ENCODE measurements around the gene SLC6A9.
A peak's percentile ranks its signal among the peaks of the same experiment; 100 is the strongest.

The SLC6A9 gene

DNA sequence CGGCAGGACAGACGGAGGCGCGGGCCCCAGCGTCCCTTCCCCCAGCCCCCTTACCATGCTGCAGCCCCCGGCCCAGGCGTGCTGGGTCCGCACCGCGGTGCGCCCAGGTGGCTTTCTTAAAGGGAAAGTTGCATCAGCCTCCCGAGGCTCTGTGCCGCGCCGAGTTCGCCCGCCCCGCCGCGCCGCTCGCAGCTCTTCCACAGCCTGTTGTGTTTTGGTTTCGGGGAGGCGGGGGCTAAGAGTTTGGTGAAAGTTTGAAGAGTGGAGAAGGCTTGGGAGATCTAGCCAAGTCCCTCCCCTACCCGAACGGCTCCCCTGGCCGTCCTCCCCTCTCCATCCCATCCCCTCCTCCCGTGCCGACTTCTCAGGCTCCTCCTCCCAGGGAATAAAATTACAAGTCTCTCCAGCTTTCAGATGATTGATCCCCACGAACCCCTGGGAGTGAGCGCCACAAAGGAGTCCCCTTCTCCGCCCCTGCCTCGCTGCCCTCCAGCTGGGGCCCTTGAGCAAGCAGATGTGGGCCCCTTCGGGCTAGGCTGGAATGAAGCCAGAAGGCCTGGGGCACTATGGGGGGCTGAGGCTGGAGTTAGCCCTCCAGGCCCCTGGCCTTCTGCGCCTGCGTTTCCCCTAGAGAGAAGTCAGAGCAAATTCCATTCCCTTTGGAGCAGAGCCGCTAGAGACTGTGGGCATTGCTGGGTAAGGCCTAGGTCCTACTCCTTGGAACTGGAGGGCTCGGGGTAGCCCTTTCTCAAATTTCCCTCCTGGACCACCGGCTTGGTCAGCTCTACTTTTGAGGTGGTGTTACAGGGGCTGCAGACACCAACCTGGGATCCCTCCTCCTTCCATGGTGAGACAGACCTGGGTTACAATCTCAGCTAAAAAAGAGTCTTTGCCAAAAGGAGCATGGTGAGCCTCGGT lies at the start of gene SLC6A9:
Gene SLC6A9 (minus strand): TSS at position 211 of the 918 bp plus-strand sequence. CDS start 7,185 bp downstream, outside the sequence.
- H3K36me3 Mint-ChIP-seq (ENCODE audit: insufficient read depth), result peaks cover 10% of the 10 kb centered on the region
- ATAC-seq (replicated peaks; ENCODE audit: extremely low read depth, poor library complexity, severe bottlenecking) (no peak), DNase-seq (ENCODE audit: low spot score in 2 of 2) (no peak)
- H3K27me3 Mint-ChIP-seq, result no peaks in the 10 kb centered on the region
- no peaks in the 10 kb centered on the region for H3K9me3 Mint-ChIP-seq
- peaks cover 19% of the 10 kb centered on the region for H3K4me1 Mint-ChIP-seq
- peak within 1 kb of the TSS; percentile 83 for H3K4me3 Mint-ChIP-seq
- peak within 1 kb of the TSS; percentile 74 for H3K27ac Mint-ChIP-seq (ENCODE audit: low read depth)

DNA sequence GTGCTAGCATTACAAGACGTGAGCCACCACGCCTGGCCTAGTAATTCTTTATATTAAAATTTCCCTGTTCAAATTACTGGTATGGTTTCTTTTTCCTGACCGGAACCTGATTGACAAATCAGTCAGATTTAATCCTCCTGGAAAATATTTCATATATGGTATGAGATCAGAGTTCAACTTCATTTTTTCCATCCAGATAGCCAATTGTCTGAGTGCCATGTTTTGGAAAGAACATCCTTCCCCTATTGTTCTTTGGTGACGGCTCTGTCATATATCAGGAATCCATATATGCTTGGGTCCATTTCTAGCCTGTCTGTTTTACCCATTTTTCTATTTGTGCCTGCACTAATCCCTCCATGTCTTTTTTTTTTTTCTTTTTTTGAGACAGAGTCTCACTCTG lies 48.3 kb upstream of the SLC6A9 start:
- H3K27me3 Mint-ChIP-seq, result peaks cover 30% of the 10 kb centered on the region
- H3K27ac Mint-ChIP-seq (ENCODE audit: low read depth), result no peak overlapping the region

DNA sequence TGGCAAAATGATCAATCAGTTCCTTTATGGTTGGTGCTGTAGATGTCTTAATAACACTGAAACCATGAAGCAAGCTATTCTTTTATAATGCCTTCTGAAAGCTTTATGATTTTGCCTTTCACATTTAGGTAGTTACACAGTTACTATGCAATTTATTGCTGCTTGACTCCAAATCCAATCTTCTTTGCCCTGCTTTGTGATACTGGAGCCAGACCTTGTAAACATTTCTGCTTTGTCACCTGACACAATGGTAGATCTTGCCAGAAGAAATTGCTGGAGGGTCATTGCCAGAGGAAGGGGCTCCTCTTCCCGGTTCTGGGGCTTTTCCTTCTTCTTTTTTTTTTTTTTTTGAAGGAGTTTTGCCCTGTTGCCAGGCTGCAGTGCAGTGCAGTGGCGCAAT lies 46.8 kb upstream of the SLC6A9 start:
- H3K4me3 Mint-ChIP-seq, result no peak overlapping the region
- H3K9me3 Mint-ChIP-seq, result no peaks in the 10 kb centered on the region
- no peak for DNase-seq (ENCODE audit: low spot score in 2 of 2)
- H3K27me3 Mint-ChIP-seq, result peaks cover 30% of the 10 kb centered on the region
- H3K27ac Mint-ChIP-seq (ENCODE audit: low read depth), result no peak overlapping the region
- no peaks in the 10 kb centered on the region for H3K4me1 Mint-ChIP-seq
- no peak for ATAC-seq (replicated peaks; ENCODE audit: extremely low read depth, poor library complexity, severe bottlenecking)
- no peaks in the 10 kb centered on the region for H3K36me3 Mint-ChIP-seq (ENCODE audit: insufficient read depth)

More for the DNA sequence above, 48.3 kb upstream of the SLC6A9 start:
- DNase-seq (ENCODE audit: low spot score in 2 of 2) (no peak), ATAC-seq (replicated peaks; ENCODE audit: extremely low read depth, poor library complexity, severe bottlenecking) (no peak)
- Mint-ChIP-seq H3K4me3 (no peak overlapping the region), H3K9me3 (no peaks in the 10 kb centered on the region), H3K4me1 (no peaks in the 10 kb centered on the region), H3K36me3 (ENCODE audit: insufficient read depth) (no peaks in the 10 kb centered on the region)

DNA sequence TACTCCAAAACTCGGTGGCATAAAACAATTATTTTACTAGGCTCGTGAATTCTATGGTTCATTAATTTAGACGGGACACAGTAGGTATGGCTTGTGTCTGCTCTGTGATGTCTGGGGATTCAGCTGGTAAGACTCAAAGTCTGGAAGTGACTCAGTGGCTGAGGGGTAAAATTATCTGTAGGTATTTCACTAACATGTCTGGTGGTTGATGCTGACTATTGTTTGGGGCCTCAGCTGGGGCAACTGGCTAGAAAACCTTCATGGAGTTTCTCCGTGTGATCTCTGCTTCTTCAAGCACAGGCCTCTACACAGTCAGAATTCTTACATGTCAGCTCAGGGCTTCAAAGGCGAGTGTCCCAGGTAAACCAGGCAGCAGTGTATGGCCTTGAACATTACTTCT lies 46.2 kb upstream of the SLC6A9 start:
- Mint-ChIP-seq H3K4me1 (no peaks in the 10 kb centered on the region), H3K27ac (ENCODE audit: low read depth) (no peak overlapping the region), H3K4me3 (no peak overlapping the region), H3K27me3 (peaks cover 25% of the 10 kb centered on the region), H3K9me3 (no peaks in the 10 kb centered on the region), H3K36me3 (ENCODE audit: insufficient read depth) (no peaks in the 10 kb centered on the region)
- no peak for ATAC-seq (replicated peaks; ENCODE audit: extremely low read depth, poor library complexity, severe bottlenecking)
- DNase-seq (ENCODE audit: low spot score in 2 of 2), result no peak

DNA sequence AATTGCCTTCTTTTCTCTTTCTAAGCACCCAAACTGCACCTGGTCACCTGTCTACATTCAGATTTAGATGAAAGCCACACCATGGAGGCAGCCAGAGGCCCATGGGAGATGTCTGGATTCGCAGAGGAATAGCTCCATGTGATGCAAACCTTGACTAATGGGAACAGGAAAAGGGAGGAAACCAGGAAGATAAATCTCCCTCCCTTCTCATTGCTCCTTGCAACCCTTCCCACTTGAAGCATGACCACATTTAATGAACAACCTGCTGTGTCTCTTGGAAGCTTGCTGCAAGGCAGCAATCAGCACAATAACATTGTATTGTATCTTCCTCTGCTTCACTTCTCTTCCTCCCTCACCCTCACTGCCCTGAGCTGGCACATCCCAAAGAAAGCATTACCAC lies 44.8 kb upstream of the SLC6A9 start:
- no peak for ATAC-seq (replicated peaks; ENCODE audit: extremely low read depth, poor library complexity, severe bottlenecking)
- no peak for DNase-seq (ENCODE audit: low spot score in 2 of 2)
- Mint-ChIP-seq H3K9me3 (no peaks in the 10 kb centered on the region), H3K27ac (ENCODE audit: low read depth) (no peak overlapping the region), H3K36me3 (ENCODE audit: insufficient read depth) (no peaks in the 10 kb centered on the region), H3K4me3 (no peak overlapping the region), H3K4me1 (no peaks in the 10 kb centered on the region), H3K27me3 (peaks cover 29% of the 10 kb centered on the region)

DNA sequence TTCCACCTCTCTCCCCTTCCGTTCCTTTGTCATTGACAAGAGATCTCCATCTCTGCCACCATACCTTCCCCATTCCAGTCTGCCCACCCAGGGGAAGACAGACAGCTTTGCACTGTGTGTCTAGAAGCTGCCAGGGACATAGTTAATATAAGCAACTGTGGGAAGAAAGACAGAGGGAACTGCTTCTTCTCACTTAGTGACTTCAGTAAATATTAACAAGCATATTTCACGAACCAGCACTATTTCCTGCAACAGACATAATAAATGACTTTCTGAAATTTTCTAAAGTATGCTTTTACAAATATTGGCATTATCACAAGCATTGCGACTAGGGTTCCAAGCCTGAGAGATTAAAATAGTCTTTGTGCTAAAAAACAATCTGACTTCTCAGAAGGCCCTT lies 43.2 kb upstream of the SLC6A9 start:
- Mint-ChIP-seq H3K4me1 (no peaks in the 10 kb centered on the region), H3K27ac (ENCODE audit: low read depth) (no peak overlapping the region), H3K27me3 (peaks cover 42% of the 10 kb centered on the region), H3K4me3 (no peak overlapping the region), H3K36me3 (ENCODE audit: insufficient read depth) (no peaks in the 10 kb centered on the region), H3K9me3 (no peaks in the 10 kb centered on the region)
- DNase-seq (ENCODE audit: low spot score in 2 of 2) (no peak), ATAC-seq (replicated peaks; ENCODE audit: extremely low read depth, poor library complexity, severe bottlenecking) (no peak)

DNA sequence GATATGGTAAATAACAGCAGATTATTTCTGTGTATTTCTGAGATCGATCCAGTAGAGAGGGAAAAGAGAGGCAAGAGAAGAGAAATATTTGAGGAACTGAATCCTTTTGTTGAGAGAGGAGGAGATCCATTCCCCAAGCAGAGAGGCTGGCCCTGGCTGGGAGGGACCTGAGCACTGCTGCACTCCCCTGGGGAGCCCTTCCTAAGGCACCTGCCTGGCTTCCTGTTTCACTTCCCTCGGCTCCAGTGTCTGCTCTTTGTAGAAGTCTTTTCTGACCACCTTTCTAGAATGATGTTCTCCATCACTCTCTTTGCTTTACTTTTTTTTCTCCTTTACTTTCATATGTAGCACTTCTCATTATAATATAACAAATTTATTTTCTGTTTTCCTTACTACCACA lies 42.3 kb upstream of the SLC6A9 start:
- Mint-ChIP-seq H3K27ac (ENCODE audit: low read depth) (no peak overlapping the region), H3K4me3 (no peak overlapping the region), H3K4me1 (no peaks in the 10 kb centered on the region)

DNA sequence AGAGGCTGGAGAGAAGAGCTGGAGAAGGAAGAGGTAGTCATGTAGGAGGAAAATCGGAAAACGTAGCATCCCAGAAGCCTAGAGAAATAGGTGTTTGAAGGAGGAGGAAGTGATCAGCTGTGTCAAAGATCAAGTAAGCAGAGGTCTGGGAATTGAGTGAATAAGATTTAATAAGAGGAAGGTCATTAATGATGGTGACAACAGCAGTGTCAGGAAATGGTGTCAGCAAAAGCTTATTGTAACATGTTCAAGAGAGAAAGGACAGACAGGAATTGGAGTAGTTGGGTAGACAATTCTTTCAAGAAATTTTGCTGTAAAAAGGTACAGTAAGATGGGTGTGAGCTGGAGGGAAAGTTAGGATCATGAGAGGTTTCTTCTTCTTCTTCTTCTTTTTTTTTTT lies 41.6 kb upstream of the SLC6A9 start:
- H3K4me3 Mint-ChIP-seq, result no peak overlapping the region
- DNase-seq (ENCODE audit: low spot score in 2 of 2) (no peak), ATAC-seq (replicated peaks; ENCODE audit: extremely low read depth, poor library complexity, severe bottlenecking) (no peak)
- no peak overlapping the region for H3K27ac Mint-ChIP-seq (ENCODE audit: low read depth)
- no peaks in the 10 kb centered on the region for H3K36me3 Mint-ChIP-seq (ENCODE audit: insufficient read depth)
- H3K9me3 Mint-ChIP-seq, result no peaks in the 10 kb centered on the region
- peaks cover 37% of the 10 kb centered on the region for H3K27me3 Mint-ChIP-seq
- H3K4me1 Mint-ChIP-seq, result no peaks in the 10 kb centered on the region

More for the DNA sequence above, 42.3 kb upstream of the SLC6A9 start:
- no peak for DNase-seq (ENCODE audit: low spot score in 2 of 2)
- Mint-ChIP-seq H3K27me3 (peaks cover 40% of the 10 kb centered on the region), H3K9me3 (no peaks in the 10 kb centered on the region), H3K36me3 (ENCODE audit: insufficient read depth) (no peaks in the 10 kb centered on the region)
- no peak for ATAC-seq (replicated peaks; ENCODE audit: extremely low read depth, poor library complexity, severe bottlenecking)

DNA sequence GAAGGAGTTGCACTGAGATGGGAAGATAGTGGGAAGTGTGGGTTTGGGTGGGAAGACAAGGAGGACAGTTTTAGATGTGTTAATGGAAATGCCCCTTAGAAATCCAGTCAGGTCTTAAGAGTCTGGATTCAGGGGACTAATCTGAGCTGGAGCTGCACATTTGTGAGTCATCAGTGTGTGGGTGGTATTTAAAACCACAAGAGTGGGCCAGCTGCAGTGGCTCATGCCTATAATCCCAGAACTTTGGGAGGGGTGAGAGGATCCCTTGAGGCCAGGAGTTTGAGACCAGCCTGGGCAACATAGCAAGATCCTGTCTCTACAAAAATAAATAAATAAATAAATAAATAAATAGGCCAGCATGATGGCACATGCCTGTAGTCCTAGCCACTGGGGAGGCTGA lies 40.9 kb upstream of the SLC6A9 start:
- no peak for ATAC-seq (replicated peaks; ENCODE audit: extremely low read depth, poor library complexity, severe bottlenecking)
- no peak overlapping the region for H3K27ac Mint-ChIP-seq (ENCODE audit: low read depth)
- no peak for DNase-seq (ENCODE audit: low spot score in 2 of 2)
- no peaks in the 10 kb centered on the region for H3K9me3 Mint-ChIP-seq
- H3K27me3 Mint-ChIP-seq, result peaks cover 43% of the 10 kb centered on the region
- H3K36me3 Mint-ChIP-seq (ENCODE audit: insufficient read depth), result no peaks in the 10 kb centered on the region
- no peaks in the 10 kb centered on the region for H3K4me1 Mint-ChIP-seq
- H3K4me3 Mint-ChIP-seq, result no peak overlapping the region

DNA sequence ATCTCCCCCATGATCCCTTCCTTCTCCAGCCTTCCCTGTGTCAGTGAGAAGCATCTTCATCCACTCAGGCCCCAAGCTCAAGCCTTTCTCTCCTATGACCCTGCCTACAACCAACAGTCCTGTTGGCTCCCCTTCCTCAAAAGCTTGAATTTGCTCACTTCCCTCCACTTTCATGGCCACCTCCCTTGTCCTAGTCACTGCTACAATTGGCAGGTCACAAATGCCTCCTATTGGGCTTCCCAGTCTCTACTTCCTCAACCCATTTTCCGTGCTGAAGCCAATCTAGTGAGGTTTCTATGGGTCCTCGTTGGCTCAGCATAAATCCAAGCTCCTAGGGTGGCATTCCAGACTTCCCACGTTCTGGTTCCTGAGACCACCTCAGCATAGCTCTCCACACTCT lies 40.2 kb upstream of the SLC6A9 start:
- no peak for ATAC-seq (replicated peaks; ENCODE audit: extremely low read depth, poor library complexity, severe bottlenecking)
- H3K9me3 Mint-ChIP-seq, result no peaks in the 10 kb centered on the region
- DNase-seq (ENCODE audit: low spot score in 2 of 2), result no peak
- H3K4me3 Mint-ChIP-seq, result no peak overlapping the region
- no peaks in the 10 kb centered on the region for H3K4me1 Mint-ChIP-seq
- H3K36me3 Mint-ChIP-seq (ENCODE audit: insufficient read depth), result no peaks in the 10 kb centered on the region
- H3K27me3 Mint-ChIP-seq, result peaks cover 47% of the 10 kb centered on the region
- H3K27ac Mint-ChIP-seq (ENCODE audit: low read depth), result no peak overlapping the region

DNA sequence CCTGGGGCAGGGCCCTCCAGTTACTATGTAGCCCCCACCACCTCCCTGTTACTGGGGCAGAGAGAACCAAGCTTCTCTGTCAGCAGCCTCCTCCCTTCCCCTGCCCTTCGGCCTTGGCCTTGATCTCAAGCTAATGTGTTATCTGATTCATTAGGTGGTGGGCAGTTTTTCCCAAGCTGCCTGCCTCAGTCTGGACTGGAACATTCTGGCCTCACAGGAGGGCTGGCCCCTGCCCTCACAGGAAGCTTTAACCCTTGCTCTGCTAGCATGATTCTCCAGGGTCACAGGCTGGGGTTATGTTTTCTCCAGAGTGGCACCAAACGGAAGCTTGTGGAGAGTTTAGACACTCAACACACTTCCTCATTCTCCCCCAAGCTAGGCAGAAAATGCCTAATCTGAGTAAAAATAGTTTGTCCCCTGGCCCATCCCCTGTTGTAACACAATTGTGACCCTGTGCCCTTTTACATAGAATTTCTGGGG lies 37.2 kb upstream of the SLC6A9 start:
- no peak for DNase-seq (ENCODE audit: low spot score in 2 of 2)
- Mint-ChIP-seq H3K27ac (ENCODE audit: low read depth) (no peak overlapping the region), H3K4me1 (no peaks in the 10 kb centered on the region), H3K9me3 (no peaks in the 10 kb centered on the region), H3K27me3 (peaks cover 47% of the 10 kb centered on the region), H3K4me3 (no peak overlapping the region), H3K36me3 (ENCODE audit: insufficient read depth) (no peaks in the 10 kb centered on the region)
- ATAC-seq (replicated peaks; ENCODE audit: extremely low read depth, poor library complexity, severe bottlenecking), result no peak

DNA sequence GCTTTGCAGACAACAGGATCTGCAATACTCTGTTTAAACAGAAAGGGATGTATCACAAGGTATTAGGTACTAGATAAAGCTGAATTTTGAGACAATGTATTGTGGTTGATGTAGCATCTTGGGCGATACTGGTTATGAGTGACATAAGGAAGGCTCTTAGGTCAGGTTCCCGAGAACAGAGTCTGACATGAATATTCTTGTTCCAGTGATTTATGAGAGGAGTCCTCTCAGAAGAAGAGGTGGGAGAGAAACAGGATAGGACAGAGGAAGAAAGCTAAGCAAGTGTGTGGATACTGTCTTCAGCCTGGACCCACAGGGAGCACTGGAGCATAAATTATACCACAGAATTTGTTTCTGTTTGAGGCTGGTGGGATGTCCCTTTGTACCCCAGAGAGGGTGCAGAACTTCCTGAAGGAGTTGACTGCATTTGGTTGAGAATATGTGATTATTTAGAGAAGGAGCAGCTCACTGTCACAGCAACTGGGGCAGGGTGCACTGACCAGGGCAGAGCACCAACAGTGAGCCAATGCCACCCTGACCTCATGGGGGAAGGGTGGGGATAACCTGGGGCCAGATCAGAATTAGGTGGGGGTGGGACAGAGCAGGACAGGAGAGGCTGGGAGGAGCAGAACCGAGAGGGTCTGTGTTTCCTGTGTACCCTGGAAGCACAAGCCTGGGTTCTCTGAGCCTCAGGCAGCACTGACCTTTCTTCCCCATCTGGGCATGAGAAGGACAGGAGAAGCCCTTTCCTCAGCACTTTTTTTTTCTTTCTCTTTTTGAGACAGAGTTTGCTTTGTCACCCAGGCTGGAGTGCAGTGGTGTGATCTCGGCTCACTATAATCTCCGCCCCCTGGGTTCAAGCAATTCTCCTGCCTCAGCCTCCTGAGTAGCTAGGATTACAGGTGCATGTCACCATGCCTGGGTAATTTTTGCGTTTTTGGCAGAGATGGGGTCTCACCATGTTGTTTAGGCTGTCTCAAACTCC lies 36.3 kb upstream of the SLC6A9 start:
- H3K27me3 Mint-ChIP-seq, result peaks cover 47% of the 10 kb centered on the region
- H3K4me1 Mint-ChIP-seq, result no peaks in the 10 kb centered on the region
- no peak for DNase-seq (ENCODE audit: low spot score in 2 of 2)
- no peak overlapping the region for H3K4me3 Mint-ChIP-seq
- no peaks in the 10 kb centered on the region for H3K36me3 Mint-ChIP-seq (ENCODE audit: insufficient read depth)
- ATAC-seq (replicated peaks; ENCODE audit: extremely low read depth, poor library complexity, severe bottlenecking), result no peak
- no peak overlapping the region for H3K27ac Mint-ChIP-seq (ENCODE audit: low read depth)
- no peaks in the 10 kb centered on the region for H3K9me3 Mint-ChIP-seq
